HEK293 (cell line): Measurements from ENCODE around the gene COX11.

Experiments
- CTCF ChIP-seq: fragments of 450-650 bp; formaldehyde crosslinking; IDR thresholded peaks from 2 replicates; pipeline ENCODE4 v1.5.1; 2016; ENCODE audit warnings: missing biosample characterization, missing genetic modification characterization
- PATZ1 ChIP-seq: fragments of 450-650 bp; formaldehyde crosslinking; IDR thresholded peaks from 2 replicates; pipeline ENCODE4 v1.5.1; 2016; ENCODE audit warnings: missing biosample characterization, missing genetic modification characterization
- ZNF146 ChIP-seq: fragments of 450-650 bp; formaldehyde crosslinking; IDR thresholded peaks from 2 replicates; pipeline ENCODE4 v1.5.1; 2016; ENCODE audit warnings: missing biosample characterization, missing genetic modification characterization
- ZNF239 ChIP-seq: fragments of 450-650 bp; formaldehyde crosslinking; IDR thresholded peaks from 2 replicates; pipeline ENCODE4 v1.5.1; 2016; ENCODE audit warnings: missing biosample characterization, missing genetic modification characterization
- ZNF274 ChIP-seq, 2 experiments: fragments of 200-500 bp in 1 of 2; fragments of 450-650 bp in 1 of 2; sonication (Bioruptor generic) in 1 of 2; formaldehyde crosslinking in 1 of 2; IDR thresholded peaks; 2 replicates each; pipeline versions ENCODE4 v1.5.1 to v1.6.1; 2014 to 2016; ENCODE audit warnings: borderline replicate concordance in 1 of 2, inconsistent platforms in 1 of 2, low read length in 1 of 2, missing biosample characterization in 1 of 2, missing genetic modification characterization in 1 of 2
- TF ChIP-seq, protein P1 (sequence below): fragments of 450-650 bp; formaldehyde crosslinking; IDR thresholded peaks from 2 replicates; pipeline ENCODE4 v1.5.1; 2017; ENCODE audit warnings: missing biosample characterization, missing genetic modification characterization

DNA sequence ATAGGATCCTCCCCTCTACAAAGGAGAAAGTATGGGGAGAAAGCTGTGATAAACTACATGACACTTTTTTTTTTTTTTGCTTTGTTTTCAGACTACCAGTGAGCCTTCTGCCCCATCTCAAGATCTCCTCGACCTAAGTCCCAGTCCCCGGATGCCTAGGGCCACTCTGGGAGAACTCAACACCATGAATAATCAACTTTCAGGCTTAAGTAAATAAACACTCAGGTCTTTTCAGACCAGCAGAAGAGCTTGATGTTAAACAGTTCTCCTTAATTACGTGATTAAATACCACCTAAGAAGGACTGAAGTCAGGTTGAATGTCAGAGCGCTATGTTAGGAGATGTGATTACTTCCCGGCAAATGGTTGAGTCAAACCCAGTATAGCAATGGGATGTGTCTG is 31.4 kb downstream of the COX11 start:
- TF ChIP-seq ZNF274 (IDR thresholded peaks at IDR 0.05; ENCODE audit: low read length) = no peak
- TF ChIP-seq ZNF274 (tag by site-specific recombination; IDR thresholded peaks at IDR 0.05; ENCODE audit: borderline replicate concordance) = no peak
- TF ChIP-seq, protein P1, sequence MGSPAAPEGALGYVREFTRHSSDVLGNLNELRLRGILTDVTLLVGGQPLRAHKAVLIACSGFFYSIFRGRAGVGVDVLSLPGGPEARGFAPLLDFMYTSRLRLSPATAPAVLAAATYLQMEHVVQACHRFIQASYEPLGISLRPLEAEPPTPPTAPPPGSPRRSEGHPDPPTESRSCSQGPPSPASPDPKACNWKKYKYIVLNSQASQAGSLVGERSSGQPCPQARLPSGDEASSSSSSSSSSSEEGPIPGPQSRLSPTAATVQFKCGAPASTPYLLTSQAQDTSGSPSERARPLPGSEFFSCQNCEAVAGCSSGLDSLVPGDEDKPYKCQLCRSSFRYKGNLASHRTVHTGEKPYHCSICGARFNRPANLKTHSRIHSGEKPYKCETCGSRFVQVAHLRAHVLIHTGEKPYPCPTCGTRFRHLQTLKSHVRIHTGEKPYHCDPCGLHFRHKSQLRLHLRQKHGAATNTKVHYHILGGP (tag by site-specific recombination) = no peak
- TF ChIP-seq CTCF = no peak
- TF ChIP-seq ZNF239 = no peak
- no peak for TF ChIP-seq PATZ1 (tag by site-specific recombination)
- no peak for TF ChIP-seq ZNF146 (tag by site-specific recombination)
